ENCODE data around the gene PTPN13. TPM values are rescaled to one million over a fixed set of nuclear protein-coding genes. Genes with fewer than 3 reads are reported as not detected.
A peak's percentile ranks its signal among the peaks of the same experiment; 100 is the strongest.

Gene PTPN13
- total RNA-seq, 3 donors from 2014 or later, result 36.3 to 49.6 (median 41.3) TPM

- H3K9me3 ChIP-seq, result no peaks in the 10 kb centered on the region
- no peak overlapping the region for H3K4me3 ChIP-seq
- H3K36me3 ChIP-seq, result no peaks in the 10 kb centered on the region
- intact Hi-C loops (cut with DNase I; ENCODE audit: low total_unique reads), result no loop called here
- H3K27ac ChIP-seq, result no peak overlapping the region
- no peak for DNase-seq (ENCODE audit: low spot score in 2 of 2)
- peaks cover 0 to 10% of the 10 kb centered on the region in 2 donors for H3K4me1 ChIP-seq
- TF ChIP-seq POLR2A (IDR thresholded peaks at IDR 0.05) (no peak), POLR2AphosphoS5 (IDR thresholded peaks at IDR 0.05) (no peak)
- TF ChIP-seq, protein P1, sequence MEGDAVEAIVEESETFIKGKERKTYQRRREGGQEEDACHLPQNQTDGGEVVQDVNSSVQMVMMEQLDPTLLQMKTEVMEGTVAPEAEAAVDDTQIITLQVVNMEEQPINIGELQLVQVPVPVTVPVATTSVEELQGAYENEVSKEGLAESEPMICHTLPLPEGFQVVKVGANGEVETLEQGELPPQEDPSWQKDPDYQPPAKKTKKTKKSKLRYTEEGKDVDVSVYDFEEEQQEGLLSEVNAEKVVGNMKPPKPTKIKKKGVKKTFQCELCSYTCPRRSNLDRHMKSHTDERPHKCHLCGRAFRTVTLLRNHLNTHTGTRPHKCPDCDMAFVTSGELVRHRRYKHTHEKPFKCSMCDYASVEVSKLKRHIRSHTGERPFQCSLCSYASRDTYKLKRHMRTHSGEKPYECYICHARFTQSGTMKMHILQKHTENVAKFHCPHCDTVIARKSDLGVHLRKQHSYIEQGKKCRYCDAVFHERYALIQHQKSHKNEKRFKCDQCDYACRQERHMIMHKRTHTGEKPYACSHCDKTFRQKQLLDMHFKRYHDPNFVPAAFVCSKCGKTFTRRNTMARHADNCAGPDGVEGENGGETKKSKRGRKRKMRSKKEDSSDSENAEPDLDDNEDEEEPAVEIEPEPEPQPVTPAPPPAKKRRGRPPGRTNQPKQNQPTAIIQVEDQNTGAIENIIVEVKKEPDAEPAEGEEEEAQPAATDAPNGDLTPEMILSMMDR (IDR thresholded peaks at IDR 0.05), result no peak
- no peaks in the 10 kb centered on the region for H3K27me3 ChIP-seq
Observed at GRCh38 chr4:86853209-86853608, 259.1 kb downstream of the PTPN13 start.

- TF ChIP-seq POLR2A (IDR thresholded peaks at IDR 0.05) (no peak), POLR2AphosphoS5 (IDR thresholded peaks at IDR 0.05) (peak in 1 of 3 donors; percentile 38)
- TF ChIP-seq, protein P1 (IDR thresholded peaks at IDR 0.05), result no peak
- Histone ChIP-seq H3K9me3 (no peaks in the 10 kb centered on the region), H3K4me3 (no peak overlapping the region), H3K27me3 (no peaks in the 10 kb centered on the region), H3K36me3 (no peaks in the 10 kb centered on the region), H3K4me1 (peaks cover 0 to 10% of the 10 kb centered on the region in 2 donors), H3K27ac (peak overlapping the region; percentile 65 to 77)
- no peak for DNase-seq (ENCODE audit: low spot score in 2 of 2)
- intact Hi-C loops (cut with DNase I; ENCODE audit: low total_unique reads), result no loop called here
Observed at GRCh38 chr4:86855572-86855971, 261.5 kb downstream of the PTPN13 start.

DNA sequence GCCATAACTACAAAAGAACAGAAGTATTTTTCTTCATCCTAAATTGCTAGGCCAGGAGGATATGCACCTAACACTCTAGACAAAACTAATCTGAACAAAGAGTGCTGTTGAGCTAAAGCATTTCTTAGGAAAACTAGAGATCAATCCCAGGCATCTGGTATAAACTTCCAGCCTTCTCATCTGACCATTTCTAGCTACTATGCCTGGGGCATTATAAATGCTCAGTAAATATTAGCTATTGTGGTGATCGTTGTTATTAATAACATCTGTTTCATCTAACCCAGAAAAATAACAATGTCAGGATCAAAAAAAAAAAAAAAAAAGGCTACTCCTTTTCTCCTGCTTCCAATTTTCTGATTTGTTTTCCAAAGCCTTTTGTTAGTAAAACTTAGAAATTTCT, 262.8 kb downstream of the PTPN13 start:
- TF ChIP-seq, protein P1 (IDR thresholded peaks at IDR 0.05), result no peak
- TF ChIP-seq POLR2AphosphoS5 (IDR thresholded peaks at IDR 0.05), result no peak

GRCh38 chr4:86857341-86858052, 263.4 kb downstream of the PTPN13 start:
- H3K27me3 ChIP-seq, result no peaks in the 10 kb centered on the region
- DNase-seq (ENCODE audit: low spot score in 2 of 2), result no peak
- peak overlapping the region in 1 of 2 donors; percentile 50 for H3K27ac ChIP-seq
- TF ChIP-seq, protein P1 (IDR thresholded peaks at IDR 0.05), result no peak
- TF ChIP-seq POLR2AphosphoS5 (IDR thresholded peaks at IDR 0.05), result no peak
- no peak for TF ChIP-seq POLR2A (IDR thresholded peaks at IDR 0.05)
- intact Hi-C loops (cut with DNase I; ENCODE audit: low total_unique reads), result no loop called here
- H3K36me3 ChIP-seq, result no peaks in the 10 kb centered on the region
- no peak overlapping the region for H3K4me3 ChIP-seq
- H3K9me3 ChIP-seq, result no peaks in the 10 kb centered on the region
- H3K4me1 ChIP-seq, result peaks cover 0 to 10% of the 10 kb centered on the region in 2 donors

More for the DNA sequence above, 262.8 kb downstream of the PTPN13 start:
- H3K36me3 ChIP-seq, result no peaks in the 10 kb centered on the region
- H3K27me3 ChIP-seq, result no peaks in the 10 kb centered on the region
- no peaks in the 10 kb centered on the region for H3K9me3 ChIP-seq
- intact Hi-C loops (cut with DNase I; ENCODE audit: low total_unique reads), result no loop called here
- no peak overlapping the region for H3K4me3 ChIP-seq
- H3K27ac ChIP-seq, result peak overlapping the region; percentile 65 to 77
- H3K4me1 ChIP-seq, result peaks cover 0 to 10% of the 10 kb centered on the region in 2 donors
- DNase-seq (ENCODE audit: low spot score in 2 of 2), result no peak

Other genes starting within 250 kb of the PTPN13 start
- 10 to 100 TPM; 18.4 to 46.2 (median 24.6) TPM for gene MAPK10, start 234.3 kb upstream of the PTPN13 start, total RNA-seq

Measured in breast epithelium (tissue), 4 donors.